Femur (tissue), 1 donor: ENCODE data around the gene LBX2.
"Not testable (repeated sequence)": the region's sequence is repeated elsewhere in the genome, so short reads cannot be mapped to it uniquely, and the experiment has no call there.

Source experiments
- DNase-seq: peaks from one replicate; pipeline ENCODE4 v3.0.0-alpha.2; 2017

The LBX2 gene

DNA sequence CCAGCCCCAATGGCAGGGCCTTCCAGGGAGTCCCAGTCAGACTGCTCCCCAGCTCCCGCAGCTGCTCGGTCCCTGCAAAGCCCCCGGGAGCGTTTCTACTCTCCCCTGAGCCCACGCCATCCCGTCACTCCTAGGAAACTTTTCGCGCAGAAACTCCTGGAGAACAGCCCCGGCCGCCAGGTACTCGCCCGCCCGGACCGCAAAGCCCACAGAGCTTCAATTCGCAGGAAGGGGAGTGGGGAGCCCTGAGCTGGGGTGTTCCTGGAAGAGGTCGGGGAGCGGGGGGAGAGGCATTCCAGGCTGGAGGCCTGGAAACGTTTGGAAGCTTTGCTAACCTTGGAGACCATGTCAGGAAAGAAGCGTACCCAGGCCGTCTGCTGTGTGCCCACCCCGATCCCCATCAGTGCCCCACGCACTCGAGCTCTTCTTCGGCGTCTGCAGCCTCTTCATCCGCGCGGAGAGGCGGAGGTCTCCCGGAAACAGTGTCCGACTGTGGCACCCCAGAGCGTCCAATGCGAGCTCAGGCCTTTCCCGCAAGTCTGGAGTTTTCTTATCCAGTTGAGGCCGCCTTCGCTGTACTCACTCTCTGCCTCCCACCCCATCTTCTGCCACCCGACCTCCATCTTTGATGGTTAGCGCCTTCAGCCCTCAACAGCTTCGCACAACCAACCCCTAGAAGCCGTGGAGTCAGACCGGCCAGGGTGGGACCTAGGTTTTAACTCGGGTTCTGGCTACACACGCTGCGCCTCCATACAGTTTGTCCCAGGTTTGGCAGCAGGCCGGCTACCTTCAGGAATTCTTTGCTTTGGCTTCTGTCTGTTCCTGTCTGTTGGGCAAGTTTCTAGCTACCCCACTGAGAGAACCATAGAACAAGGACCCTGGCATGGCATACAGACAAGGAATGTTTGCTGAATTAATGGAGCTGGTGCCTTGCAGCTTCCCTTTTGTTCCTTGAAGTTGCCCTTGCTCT, 4.4 kb upstream of the LBX2 start:
- DNase-seq, result no peak

GRCh38 chr2:74502720-74503505, 3.5 kb upstream of the LBX2 start:
- DNase-seq, result peak; percentile 84

GRCh38 chr2:74502147-74502719, 2.8 kb upstream of the LBX2 start:
- DNase-seq, result no peak

GRCh38 chr2:74501335-74502071, 2.1 kb upstream of the LBX2 start:
- no peak for DNase-seq

DNA sequence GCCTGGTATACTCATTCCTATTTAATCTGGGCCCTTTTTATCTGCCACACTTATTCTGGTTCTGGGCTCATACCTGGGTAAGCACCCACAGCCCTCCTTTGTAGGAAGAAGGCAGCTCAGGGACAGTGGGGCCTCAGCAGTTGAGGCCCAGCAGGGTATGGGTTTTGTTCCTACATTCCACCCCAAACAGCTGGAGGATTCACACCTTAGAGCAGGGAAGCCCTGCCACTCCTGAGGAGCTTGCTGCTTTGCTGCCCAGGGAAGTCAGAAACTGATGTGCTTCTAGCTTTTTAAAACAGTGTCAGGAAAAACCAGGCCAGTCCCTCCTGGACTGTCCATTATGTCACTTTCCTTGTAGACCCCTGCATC, 1.2 kb upstream of the LBX2 start:
- no peak for DNase-seq

GRCh38 chr2:74499940-74500577, 656 bp upstream of the LBX2 start:
- no peak for DNase-seq

GRCh38 chr2:74498500-74499266, 720 bp downstream of the LBX2 start:
- no peak for DNase-seq

- no peak for DNase-seq
These were observed 1.5 kb downstream of the LBX2 start for GRCh38 chr2:74497777-74498499.

DNA sequence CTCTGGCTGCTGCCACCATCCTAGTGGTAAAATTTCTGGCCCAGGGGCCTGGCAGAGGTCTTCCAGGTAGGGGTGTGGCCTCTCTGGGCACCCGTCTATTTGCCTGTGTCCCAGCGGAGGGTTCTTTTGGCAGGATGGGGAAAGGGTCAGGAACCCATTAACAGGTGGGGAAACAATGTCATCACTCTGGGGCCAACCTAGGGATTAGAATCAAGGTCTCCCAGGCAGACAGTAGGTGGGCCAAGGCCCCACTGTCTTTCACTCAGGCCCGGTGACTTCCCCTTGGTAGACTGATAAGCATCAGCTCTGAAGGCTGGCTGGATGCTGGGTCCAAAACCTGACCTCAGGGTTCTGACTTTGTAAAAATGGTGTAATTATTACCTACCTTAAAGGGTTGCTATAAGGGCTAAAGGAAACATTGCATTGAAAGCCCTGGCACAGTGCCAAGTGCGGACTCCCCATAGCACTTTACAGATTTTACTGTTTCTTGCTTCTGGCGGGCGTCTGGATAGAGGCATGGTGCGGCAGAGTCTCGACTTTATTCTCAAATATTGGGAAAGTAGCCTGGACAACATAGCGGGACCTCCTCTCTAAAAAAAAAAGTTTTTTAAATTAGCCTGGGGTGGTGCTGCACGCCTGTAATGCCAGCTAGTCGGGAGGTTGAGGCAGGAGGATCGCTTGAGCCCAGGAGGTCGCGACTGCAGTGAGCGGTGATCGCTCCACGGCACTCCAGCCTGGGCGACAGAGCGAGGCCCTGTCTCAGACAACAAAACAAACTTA, 2.2 kb downstream of the LBX2 start:
- no peak for DNase-seq

GRCh38 chr2:74495440-74495839, 4.0 kb downstream of the LBX2 start:
- no peak for DNase-seq

- no peak for DNase-seq
These were observed 5.9 kb downstream of the LBX2 start for GRCh38 chr2:74493546-74493945.

DNA sequence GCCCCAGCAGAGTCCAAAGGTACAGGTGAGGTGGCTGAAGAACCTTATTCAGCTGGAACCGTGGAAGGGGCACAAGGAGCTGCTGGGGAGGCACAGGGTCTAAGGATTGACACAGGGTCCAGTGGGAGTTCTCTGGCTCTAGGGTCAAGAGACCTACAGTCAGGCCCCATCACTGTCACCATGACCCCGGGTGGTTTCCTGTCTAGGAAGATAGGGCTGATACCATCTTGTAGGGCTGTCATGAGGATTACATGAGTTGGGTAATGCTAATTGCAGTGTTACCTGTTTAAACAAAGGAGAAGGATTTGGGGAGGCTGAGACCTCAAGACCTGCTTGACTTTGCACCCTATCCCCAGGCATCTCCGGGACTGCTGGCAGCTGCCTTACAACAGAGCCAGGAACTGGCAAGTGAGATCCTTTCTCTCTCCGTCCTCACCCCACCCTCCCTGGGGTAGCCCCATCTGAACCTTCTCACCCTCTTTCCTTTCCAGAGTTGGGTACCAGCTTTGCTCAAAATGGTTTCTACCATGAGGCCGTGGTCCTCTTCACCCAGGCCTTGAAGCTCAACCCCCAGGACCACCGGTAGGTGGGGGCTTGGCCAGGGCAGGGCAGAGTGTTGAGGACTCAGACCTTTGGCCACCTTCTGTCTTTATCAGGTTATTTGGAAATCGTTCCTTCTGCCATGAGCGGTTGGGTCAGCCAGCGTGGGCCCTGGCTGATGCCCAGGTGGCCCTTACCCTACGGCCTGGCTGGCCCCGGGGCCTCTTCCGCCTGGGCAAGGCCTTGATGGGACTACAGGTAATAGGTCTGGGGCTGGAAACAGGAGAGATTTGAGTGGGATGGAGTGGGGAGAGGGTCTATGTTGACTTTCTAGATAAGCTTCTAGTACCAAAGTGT, 7.5 kb downstream of the LBX2 start:
- no peak for DNase-seq

DNA sequence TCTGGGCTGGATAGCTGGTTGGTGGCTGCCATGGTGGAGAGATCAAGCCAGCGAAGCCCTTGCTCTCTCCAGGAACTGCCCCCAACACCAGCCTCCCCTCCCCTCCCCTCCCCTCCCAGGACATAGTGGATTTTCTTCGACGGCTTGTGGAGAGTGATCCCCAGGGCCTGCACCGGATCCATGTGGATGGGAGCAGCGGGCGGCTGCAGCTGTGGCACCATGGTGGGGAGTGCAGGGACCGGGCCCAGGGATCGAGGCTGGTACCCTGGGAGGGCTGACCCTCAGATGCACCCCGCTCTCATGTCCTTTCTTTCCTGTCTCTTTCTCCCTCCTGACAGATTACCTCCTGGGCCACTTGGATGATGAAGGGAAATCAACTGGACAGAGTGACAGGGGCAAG, 9.5 kb downstream of the LBX2 start:
- DNase-seq, result no peak

- DNase-seq, result no peak
These were observed 10.5 kb downstream of the LBX2 start for GRCh38 chr2:74488643-74489481.

GRCh38 chr2:74486141-74486540, 13.3 kb downstream of the LBX2 start:
- no peak for DNase-seq

GRCh38 chr2:74483675-74484164, 15.7 kb downstream of the LBX2 start:
- not testable (repeated sequence) for DNase-seq

DNA sequence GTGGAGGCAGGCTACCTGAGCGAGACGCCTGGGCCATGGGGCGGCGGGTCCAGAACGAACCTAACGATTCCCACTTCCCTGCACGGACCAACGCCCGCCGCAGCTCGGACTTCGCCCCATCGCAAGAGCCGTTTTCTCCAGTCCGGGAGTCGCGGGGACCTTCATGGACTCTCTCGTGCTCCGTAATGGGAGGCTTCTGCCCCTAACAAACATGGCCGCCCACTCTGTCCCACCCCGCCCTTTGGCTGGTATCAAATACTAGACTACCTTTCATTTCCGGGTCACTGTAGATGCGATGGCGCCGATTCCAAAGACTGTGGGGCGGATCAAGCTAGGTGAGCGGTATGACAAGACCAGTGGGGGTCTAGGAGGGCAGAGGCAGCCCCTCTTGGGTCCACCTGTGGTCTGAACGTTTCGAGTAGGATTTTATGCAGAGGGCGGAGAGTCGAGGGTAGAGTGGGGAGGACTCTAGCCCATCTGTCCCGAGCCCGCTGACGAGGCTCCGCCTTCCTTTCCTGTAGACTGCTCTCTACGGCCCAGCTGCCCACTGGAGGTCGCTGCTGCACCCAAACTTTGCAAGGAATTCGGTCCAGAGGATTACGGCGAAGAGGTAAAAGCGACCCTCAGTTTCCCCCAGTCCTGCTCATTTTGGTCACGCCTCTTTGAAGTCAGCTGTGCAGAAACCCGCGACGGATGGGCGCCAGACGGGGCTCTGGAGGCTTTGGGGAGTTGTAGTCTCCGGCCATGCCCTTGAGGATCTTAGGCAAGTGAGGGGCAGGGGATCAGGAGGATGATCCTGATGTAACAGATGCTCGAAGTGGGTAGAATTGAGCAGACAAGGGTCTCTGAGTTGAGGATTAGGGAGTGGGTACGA, 16.4 kb downstream of the LBX2 start, which contains the start of the genes CCDC142 and TTC31:
CCDC142 (minus strand) TSS at position 198 of the 874 bp plus-strand sequence; CDS start at position 37, 161 bp downstream.
TTC31 (plus strand) TSS at position 281 of the 874 bp plus-strand sequence; CDS start at position 296, 15 bp downstream.
- peak; percentile 98 for DNase-seq
